GM15510 (cell line): ENCODE measurements around the gene RPL28.

Experiments used
- POLR2A ChIP-seq: IDR thresholded peaks from 3 replicates; pipeline ENCODE4 v1.6.1; 2011; ENCODE audit warnings: borderline replicate concordance; ENCODE audit not compliant: insufficient read length; ENCODE audit errors: extremely low read depth

The RPL28 gene

DNA sequence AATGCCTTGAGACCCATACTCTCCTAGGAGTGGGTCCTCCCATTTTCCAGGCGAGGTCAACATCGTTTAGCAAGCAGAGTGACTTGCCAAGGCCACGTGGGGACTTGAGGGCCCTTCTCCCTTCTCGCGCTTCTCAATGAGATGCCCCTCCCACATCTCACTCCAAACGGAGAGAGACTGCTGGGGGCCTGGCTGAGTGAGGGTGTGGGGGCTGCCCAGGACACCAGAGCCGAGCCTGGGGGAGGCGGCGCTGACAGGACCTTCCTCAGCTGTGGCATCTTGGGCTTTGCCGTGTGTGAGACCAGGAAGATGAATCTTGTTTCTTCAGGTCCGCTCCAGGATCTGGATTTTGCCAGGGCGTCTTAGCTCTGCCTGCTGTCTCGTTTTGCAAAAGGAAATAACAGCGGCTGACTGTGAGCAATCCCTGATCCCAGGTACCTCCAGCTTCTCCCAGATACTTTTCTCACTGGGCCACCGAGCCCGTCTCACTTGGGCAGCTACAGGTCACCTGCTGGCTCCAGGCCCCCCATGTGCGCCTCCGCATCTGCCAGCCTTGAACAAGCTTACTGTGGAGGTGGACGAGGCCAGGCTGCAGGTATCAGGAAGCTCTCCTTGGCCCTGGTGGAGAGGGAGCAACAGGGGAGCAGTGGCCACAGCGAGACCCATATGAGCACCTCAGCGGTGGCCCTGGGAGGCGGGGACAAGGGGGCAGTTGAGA is 37.3 kb upstream of the RPL28 start:
- no peak for TF ChIP-seq POLR2A

- TF ChIP-seq POLR2A: no peak
Observed at GRCh38 chr19:55350620-55351315, 35.0 kb upstream of the RPL28 start.

DNA sequence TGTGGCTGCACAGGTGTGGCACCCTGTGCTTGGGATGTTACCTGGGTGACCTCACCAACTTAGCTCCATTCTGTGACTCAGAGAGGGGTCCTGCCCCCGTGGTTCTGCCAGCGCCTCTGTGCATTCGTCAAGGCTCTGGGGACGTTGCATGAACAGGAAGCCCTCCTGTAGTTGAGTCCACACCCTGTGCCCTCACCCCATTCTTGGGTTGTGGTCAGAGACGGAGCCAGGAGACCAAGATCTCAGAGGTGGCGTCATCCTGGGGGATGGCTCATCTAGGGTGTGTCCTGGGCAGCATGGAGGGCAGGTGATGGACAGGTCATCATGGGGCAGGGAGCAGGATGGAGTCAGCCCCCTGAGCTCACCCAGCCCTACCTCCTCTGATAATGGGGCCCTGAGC is 33.7 kb upstream of the RPL28 start:
- no peak for TF ChIP-seq POLR2A

- TF ChIP-seq POLR2A: no peak
Observed at GRCh38 chr19:55352549-55353145, 33.1 kb upstream of the RPL28 start.

DNA sequence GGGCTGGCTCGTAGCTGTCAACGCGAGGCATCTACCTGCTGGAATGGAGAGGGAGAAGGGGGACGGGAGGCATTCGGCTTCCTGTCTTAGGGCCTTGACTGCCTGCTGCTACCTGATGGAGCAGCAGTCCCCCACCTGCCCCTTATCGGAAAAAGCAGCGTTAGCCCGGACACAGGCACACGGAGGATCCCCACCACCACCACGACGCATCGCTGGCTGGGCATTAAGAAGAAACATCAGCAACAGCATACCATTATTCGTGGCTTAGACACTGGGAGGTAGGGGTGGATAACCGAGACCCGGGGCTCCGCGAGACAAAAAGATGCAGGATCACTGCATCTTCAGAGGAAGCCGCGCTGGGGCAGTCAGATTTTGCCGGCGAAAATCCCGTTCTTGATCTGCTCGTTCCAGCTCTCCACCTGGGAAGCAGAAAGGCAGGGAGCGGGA is 32.4 kb upstream of the RPL28 start:
- TF ChIP-seq POLR2A: no peak

DNA sequence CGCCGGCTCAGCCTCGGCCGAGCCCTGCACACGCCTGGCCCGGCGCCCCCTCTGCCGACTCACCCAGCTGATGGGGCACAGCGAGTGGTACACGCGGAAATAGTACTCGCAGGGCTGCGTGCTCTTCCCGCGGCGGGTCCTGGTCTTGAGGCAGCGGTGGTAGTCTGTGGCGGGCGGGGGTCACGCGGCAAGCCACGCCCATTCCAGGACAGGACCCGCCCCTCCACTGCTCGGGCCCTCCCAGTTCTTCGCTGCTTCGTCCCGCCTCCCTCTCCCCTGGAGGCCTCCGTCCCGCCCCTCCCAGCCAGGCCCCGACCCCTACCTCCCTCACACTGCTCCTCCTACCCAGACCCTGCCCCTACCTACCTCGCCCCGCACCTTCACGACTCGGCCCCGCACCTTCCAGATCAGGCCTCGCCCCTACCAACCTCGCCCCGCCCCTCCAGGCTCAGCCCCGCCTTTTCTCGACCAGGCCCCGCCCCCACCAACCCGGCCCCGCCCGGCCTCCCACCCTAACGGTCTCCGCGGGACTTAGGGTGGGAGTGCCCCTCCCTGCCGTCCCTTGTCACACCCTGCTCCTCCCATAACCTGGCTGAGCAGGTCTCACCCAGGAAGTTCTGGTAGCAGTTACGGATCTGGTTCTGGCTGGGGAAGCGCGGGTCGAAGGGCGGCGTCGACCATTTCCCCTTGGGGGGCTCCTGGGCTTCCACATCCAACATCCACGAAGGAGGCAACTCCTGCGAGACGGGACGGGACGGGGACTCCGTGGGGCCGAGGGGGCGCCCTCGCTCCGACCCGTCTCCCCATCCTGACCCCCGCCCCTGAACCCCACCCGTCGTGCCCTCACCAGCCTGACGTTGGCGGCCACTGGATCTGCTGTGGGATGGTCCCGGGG is 31.7 kb upstream of the RPL28 start:
- TF ChIP-seq POLR2A: no peak

GRCh38 chr19:55354698-55355212 is 31.0 kb upstream of the RPL28 start, which contains the start of gene COX6B2:
Gene COX6B2, minus strand, starts transcription at chr19:55354719. Its CDS starts 198 bp downstream, at chr19:55354521.
- TF ChIP-seq POLR2A: no peak

DNA sequence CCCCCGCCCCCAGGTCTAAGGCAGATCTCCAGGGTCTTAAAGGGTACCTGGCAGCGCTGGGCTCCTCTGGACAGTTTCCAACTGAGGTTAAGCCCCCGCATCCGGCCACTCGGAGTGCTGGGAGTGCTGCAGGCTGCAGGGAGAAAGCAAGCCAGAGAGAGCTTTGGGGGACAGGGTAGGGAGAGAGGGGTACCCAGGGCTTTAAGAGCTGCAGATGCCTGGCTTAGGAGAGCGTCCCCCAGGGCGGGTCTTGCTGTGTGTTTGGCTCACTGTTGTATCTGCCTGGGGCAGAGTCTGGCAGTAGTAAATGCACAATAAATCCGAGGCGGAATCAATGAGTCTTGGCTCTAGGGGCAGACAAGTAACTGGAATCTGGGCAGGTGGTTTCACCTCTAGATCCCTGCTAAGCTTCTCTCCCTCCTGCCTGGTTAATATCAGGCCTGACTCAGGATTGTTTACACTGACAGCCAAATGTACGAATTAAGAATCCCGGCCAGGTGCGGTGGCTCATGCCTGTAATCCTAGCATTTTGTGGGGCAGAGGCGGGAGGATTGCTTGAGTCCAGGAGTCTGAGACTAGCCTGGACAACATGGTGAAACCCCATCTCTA is 30.4 kb upstream of the RPL28 start:
- TF ChIP-seq POLR2A: no peak

GRCh38 chr19:55358493-55358892 is 27.2 kb upstream of the RPL28 start:
- TF ChIP-seq POLR2A: no peak

GRCh38 chr19:55358943-55359908 is 26.5 kb upstream of the RPL28 start:
- no peak for TF ChIP-seq POLR2A

- no peak for TF ChIP-seq POLR2A
Observed at GRCh38 chr19:55360902-55361301, 24.8 kb upstream of the RPL28 start.

- TF ChIP-seq POLR2A: no peak
Observed at GRCh38 chr19:55362174-55362989, 23.4 kb upstream of the RPL28 start.

- TF ChIP-seq POLR2A: no peak
Observed at GRCh38 chr19:55362990-55363716, 22.6 kb upstream of the RPL28 start, which contains the start of gene GARIN5B. Gene GARIN5B, minus strand, starts transcription at chr19:55363260. Its CDS starts 194 bp downstream, at chr19:55363066.
